ENCODE results near the gene DTX3.

DTX3 gene

DNA sequence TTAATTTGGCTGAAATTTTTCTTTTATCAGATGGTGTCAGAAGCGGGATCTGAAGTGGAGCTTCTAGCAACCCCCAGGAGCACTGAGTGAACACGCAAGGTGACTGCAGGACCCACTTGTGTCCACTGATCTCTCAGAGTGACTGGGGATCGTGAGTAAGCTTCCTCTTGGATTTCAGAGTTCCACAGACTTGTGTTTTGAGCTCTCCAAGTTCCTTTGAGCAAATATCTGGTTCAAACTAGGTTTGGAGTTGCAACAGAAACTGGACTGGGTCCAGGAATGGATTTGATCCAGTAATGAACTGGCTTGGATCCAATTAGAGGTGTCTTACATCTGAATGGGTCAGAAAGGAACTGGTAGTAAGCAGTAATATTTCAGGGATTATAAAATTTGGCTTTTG, 53.1 kb downstream of the DTX3 start:
- no peak for TF ChIP-seq ZFX (IDR thresholded peaks at IDR 0.05)
- TF ChIP-seq, protein P1, sequence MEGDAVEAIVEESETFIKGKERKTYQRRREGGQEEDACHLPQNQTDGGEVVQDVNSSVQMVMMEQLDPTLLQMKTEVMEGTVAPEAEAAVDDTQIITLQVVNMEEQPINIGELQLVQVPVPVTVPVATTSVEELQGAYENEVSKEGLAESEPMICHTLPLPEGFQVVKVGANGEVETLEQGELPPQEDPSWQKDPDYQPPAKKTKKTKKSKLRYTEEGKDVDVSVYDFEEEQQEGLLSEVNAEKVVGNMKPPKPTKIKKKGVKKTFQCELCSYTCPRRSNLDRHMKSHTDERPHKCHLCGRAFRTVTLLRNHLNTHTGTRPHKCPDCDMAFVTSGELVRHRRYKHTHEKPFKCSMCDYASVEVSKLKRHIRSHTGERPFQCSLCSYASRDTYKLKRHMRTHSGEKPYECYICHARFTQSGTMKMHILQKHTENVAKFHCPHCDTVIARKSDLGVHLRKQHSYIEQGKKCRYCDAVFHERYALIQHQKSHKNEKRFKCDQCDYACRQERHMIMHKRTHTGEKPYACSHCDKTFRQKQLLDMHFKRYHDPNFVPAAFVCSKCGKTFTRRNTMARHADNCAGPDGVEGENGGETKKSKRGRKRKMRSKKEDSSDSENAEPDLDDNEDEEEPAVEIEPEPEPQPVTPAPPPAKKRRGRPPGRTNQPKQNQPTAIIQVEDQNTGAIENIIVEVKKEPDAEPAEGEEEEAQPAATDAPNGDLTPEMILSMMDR (conservative IDR thresholded peaks at IDR 0.05): no peak
- peak overlapping the region; percentile 24; the same call in 1 of the 2 replicates for H3K27ac ChIP-seq

DNA sequence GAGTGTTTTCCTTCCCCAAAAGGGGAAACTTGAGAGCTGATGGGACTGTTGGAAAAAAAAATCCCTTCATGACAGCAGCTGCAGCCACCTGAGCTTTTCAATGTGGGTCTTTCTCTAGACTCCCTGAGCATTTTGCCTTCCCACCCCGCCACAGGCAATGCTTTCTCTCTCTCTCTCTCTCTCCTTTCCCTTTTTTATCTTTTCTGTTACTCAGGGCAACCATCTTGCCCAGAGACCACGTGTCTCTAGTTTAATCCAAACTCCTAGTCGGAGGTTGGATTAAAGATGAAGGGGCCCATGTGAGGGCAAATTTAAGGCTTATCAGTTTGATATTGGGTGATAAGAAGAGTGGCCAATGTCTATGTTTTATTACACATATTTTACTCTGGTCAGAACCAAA, 54.3 kb downstream of the DTX3 start:
- no peak for TF ChIP-seq ZFX (IDR thresholded peaks at IDR 0.05)
- TF ChIP-seq, protein P1 (conservative IDR thresholded peaks at IDR 0.05): no peak
- H3K27ac ChIP-seq: no peak overlapping the region

All from C4-2B (cell line).